Activated naive CD8-positive, alpha-beta T cell treated with anti-CD3 and anti-CD28 coated beads, Interleukin-2, amount 50 U/mL, for 24 hours (primary cell): ENCODE results near the gene GALNT12.

Experiments
- ATAC-seq: fragments of 150-1000 bp; cut with Tn5 transposase; one replicate; pipeline ENCODE4 v1.10.0; 2021
- DNase-seq: peaks from one replicate; pipeline ENCODE4 v3.0.0; 2021
- H3K27ac Mint-ChIP-seq: one replicate; pipeline ENCODE4 v1.8.0; 2021; ENCODE audit warnings: mild to moderate bottlenecking, mixed read lengths
- H3K27me3 Mint-ChIP-seq: one replicate; pipeline ENCODE4 v1.8.0; 2021; ENCODE audit warnings: mixed read lengths
- H3K36me3 Mint-ChIP-seq: one replicate; pipeline ENCODE4 v1.8.0; 2021; ENCODE audit warnings: low read depth, mixed read lengths
- H3K4me1 Mint-ChIP-seq: one replicate; pipeline ENCODE4 v1.8.0; 2021; ENCODE audit warnings: mixed read lengths
- H3K4me3 Mint-ChIP-seq: one replicate; pipeline ENCODE4 v1.8.0; 2021; ENCODE audit warnings: mild to moderate bottlenecking, moderate library complexity, mixed read lengths
- H3K9me3 Mint-ChIP-seq: one replicate; pipeline ENCODE4 v1.8.0; 2021; ENCODE audit warnings: mixed read lengths

The GALNT12 gene

GRCh38 chr9:98777618-98778017 is 29.9 kb upstream of the GALNT12 start:
- ATAC-seq: no peak
- Mint-ChIP-seq H3K27me3 (no peaks in the 10 kb centered on the region), H3K27ac (no peak overlapping the region), H3K9me3 (no peaks in the 10 kb centered on the region), H3K36me3 (peaks cover 14% of the 10 kb centered on the region), H3K4me1 (no peaks in the 10 kb centered on the region), H3K4me3 (no peak overlapping the region)
- no peak for DNase-seq

- H3K36me3 Mint-ChIP-seq: peaks cover 11% of the 10 kb centered on the region
- H3K4me1 Mint-ChIP-seq: no peaks in the 10 kb centered on the region
- H3K27ac Mint-ChIP-seq: no peak overlapping the region
- H3K27me3 Mint-ChIP-seq: no peaks in the 10 kb centered on the region
- no peaks in the 10 kb centered on the region for H3K9me3 Mint-ChIP-seq
- no peak overlapping the region for H3K4me3 Mint-ChIP-seq
- ATAC-seq (no peak), DNase-seq (no peak)
Measured at GRCh38 chr9:98778251-98778650, 29.2 kb upstream of the GALNT12 start.

- Mint-ChIP-seq H3K36me3 (peaks cover 7% of the 10 kb centered on the region), H3K9me3 (no peaks in the 10 kb centered on the region), H3K4me3 (no peak overlapping the region), H3K4me1 (no peaks in the 10 kb centered on the region), H3K27me3 (no peaks in the 10 kb centered on the region), H3K27ac (no peak overlapping the region)
- DNase-seq: no peak
- ATAC-seq: no peak
Measured at GRCh38 chr9:98778711-98779530, 28.5 kb upstream of the GALNT12 start.

GRCh38 chr9:98780059-98780749 is 27.3 kb upstream of the GALNT12 start:
- H3K36me3 Mint-ChIP-seq: peaks cover 7% of the 10 kb centered on the region
- H3K4me1 Mint-ChIP-seq: no peaks in the 10 kb centered on the region
- no peak for DNase-seq
- no peak overlapping the region for H3K4me3 Mint-ChIP-seq
- H3K27ac Mint-ChIP-seq: no peak overlapping the region
- H3K27me3 Mint-ChIP-seq: no peaks in the 10 kb centered on the region
- no peaks in the 10 kb centered on the region for H3K9me3 Mint-ChIP-seq
- no peak for ATAC-seq

GRCh38 chr9:98781588-98782383 is 25.7 kb upstream of the GALNT12 start:
- no peak for DNase-seq
- Mint-ChIP-seq H3K4me3 (no peak overlapping the region), H3K27ac (no peak overlapping the region), H3K4me1 (no peaks in the 10 kb centered on the region), H3K9me3 (no peaks in the 10 kb centered on the region), H3K36me3 (peaks cover 7% of the 10 kb centered on the region), H3K27me3 (no peaks in the 10 kb centered on the region)
- no peak for ATAC-seq

- H3K27ac Mint-ChIP-seq: no peak overlapping the region
- no peaks in the 10 kb centered on the region for H3K27me3 Mint-ChIP-seq
- no peak for ATAC-seq
- no peaks in the 10 kb centered on the region for H3K4me1 Mint-ChIP-seq
- H3K9me3 Mint-ChIP-seq: no peaks in the 10 kb centered on the region
- DNase-seq: no peak
- no peak overlapping the region for H3K4me3 Mint-ChIP-seq
- peaks cover 7% of the 10 kb centered on the region for H3K36me3 Mint-ChIP-seq
Measured at GRCh38 chr9:98783518-98784226, 23.8 kb upstream of the GALNT12 start.

GRCh38 chr9:98784831-98785806 is 22.4 kb upstream of the GALNT12 start:
- H3K4me1 Mint-ChIP-seq: no peaks in the 10 kb centered on the region
- no peak overlapping the region for H3K27ac Mint-ChIP-seq
- H3K27me3 Mint-ChIP-seq: no peaks in the 10 kb centered on the region
- DNase-seq: no peak
- H3K4me3 Mint-ChIP-seq: no peak overlapping the region
- ATAC-seq: no peak
- H3K9me3 Mint-ChIP-seq: no peaks in the 10 kb centered on the region
- H3K36me3 Mint-ChIP-seq: peaks cover 10% of the 10 kb centered on the region

- no peak overlapping the region for H3K27ac Mint-ChIP-seq
- H3K4me3 Mint-ChIP-seq: no peak overlapping the region
- H3K4me1 Mint-ChIP-seq: peaks cover 5% of the 10 kb centered on the region
- peaks cover 9% of the 10 kb centered on the region for H3K36me3 Mint-ChIP-seq
- no peaks in the 10 kb centered on the region for H3K27me3 Mint-ChIP-seq
- DNase-seq (no peak), ATAC-seq (no peak)
- H3K9me3 Mint-ChIP-seq: no peaks in the 10 kb centered on the region
Measured at GRCh38 chr9:98786750-98787510, 20.5 kb upstream of the GALNT12 start.

- Mint-ChIP-seq H3K4me1 (peaks cover 7% of the 10 kb centered on the region), H3K27ac (no peak overlapping the region), H3K4me3 (no peak overlapping the region), H3K27me3 (no peaks in the 10 kb centered on the region), H3K36me3 (peaks cover 4% of the 10 kb centered on the region), H3K9me3 (no peaks in the 10 kb centered on the region)
- DNase-seq: no peak
- ATAC-seq: no peak
Measured at GRCh38 chr9:98787766-98788335, 19.6 kb upstream of the GALNT12 start.

- H3K9me3 Mint-ChIP-seq: no peaks in the 10 kb centered on the region
- peaks cover 4% of the 10 kb centered on the region for H3K36me3 Mint-ChIP-seq
- DNase-seq: no peak
- H3K4me1 Mint-ChIP-seq: peaks cover 12% of the 10 kb centered on the region
- H3K4me3 Mint-ChIP-seq: no peak overlapping the region
- no peak overlapping the region for H3K27ac Mint-ChIP-seq
- no peaks in the 10 kb centered on the region for H3K27me3 Mint-ChIP-seq
- ATAC-seq: no peak
Measured at GRCh38 chr9:98789483-98790133, 17.9 kb upstream of the GALNT12 start.

GRCh38 chr9:98790134-98790841 is 17.2 kb upstream of the GALNT12 start:
- H3K4me3 Mint-ChIP-seq: no peak overlapping the region
- no peaks in the 10 kb centered on the region for H3K9me3 Mint-ChIP-seq
- peaks cover 4% of the 10 kb centered on the region for H3K36me3 Mint-ChIP-seq
- no peaks in the 10 kb centered on the region for H3K27me3 Mint-ChIP-seq
- ATAC-seq (no peak), DNase-seq (no peak)
- H3K4me1 Mint-ChIP-seq: peaks cover 18% of the 10 kb centered on the region
- H3K27ac Mint-ChIP-seq: no peak overlapping the region
